GM18526 (cell line): Measurements from ENCODE around the gene SEC14L5.

Source experiments
- POLR2A ChIP-seq: IDR thresholded peaks from 3 replicates; pipeline ENCODE4 v1.6.1; 2011; ENCODE audit not compliant: insufficient read length; ENCODE audit errors: extremely low read depth

SEC14L5 gene

GRCh38 chr16:5007256-5007655 is 49.1 kb downstream of the SEC14L5 start:
- no peak for TF ChIP-seq POLR2A

GRCh38 chr16:5008311-5008731 is 50.2 kb downstream of the SEC14L5 start:
- no peak for TF ChIP-seq POLR2A

GRCh38 chr16:5010576-5011329 is 52.6 kb downstream of the SEC14L5 start:
- TF ChIP-seq POLR2A, result no peak

- no peak for TF ChIP-seq POLR2A
Measured at GRCh38 chr16:5011637-5012036, 53.5 kb downstream of the SEC14L5 start.

DNA sequence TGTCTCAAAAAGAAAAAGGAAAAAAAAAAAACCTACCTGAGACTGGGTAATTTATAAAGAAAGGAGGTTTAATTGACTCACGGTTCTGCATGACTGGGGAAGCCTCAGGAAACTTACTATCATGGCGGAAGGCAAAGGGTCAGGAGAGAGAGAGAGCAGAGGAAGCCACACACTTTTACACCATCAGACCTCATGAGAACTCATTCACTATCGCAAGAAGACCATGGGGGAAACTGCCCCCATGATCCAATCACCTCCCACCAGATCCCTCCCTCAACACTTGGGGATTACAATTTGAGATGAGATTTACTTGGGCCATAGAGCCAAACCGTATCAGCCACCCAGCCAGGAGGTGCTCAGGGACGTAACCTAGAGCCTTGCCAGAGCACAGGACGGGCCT is 54.8 kb downstream of the SEC14L5 start:
- TF ChIP-seq POLR2A, result no peak

DNA sequence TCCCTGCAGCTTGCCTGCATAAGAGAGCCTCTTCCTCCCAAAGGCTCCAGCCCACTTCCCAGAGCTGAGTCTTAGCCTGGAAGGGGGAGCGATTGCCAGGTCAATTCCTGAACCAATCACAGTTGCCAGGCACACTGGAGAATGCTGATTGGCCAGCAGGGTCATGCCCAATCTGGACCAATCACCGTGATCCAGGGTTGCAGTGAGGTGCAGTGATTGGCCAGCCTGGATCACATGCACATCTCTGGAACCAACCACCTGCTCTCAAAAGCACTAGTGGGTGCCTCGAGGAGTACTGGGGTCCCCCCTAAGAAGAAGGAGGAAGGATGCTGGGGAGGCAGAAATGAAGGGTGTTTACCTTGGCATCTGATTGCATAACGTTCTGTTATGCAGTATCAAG is 57.2 kb downstream of the SEC14L5 start:
- no peak for TF ChIP-seq POLR2A

GRCh38 chr16:5015887-5016286 is 57.8 kb downstream of the SEC14L5 start:
- TF ChIP-seq POLR2A, result no peak

GRCh38 chr16:5016967-5017677 is 59.0 kb downstream of the SEC14L5 start:
- TF ChIP-seq POLR2A, result no peak

- TF ChIP-seq POLR2A, result no peak
Measured at GRCh38 chr16:5017678-5017969, 59.5 kb downstream of the SEC14L5 start.

DNA sequence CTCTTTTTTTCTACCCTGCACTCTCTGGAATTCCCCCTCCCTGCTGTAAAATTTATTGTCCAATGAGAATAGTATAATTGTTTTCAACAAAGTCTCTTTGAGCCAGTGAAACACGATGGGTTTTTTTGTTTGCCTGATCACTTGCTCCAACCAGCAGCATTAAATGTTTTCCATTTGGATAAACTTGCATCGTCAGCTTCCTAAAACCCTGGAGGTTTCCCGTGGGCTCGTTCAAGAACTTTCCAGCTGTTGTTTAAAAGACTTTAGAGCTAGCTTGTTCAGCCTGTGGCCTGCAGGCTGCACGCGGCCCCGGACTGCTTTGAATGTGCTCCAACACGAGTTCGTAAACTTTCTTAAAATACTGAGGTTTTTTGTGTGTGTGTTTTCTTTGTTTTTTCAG is 60.7 kb downstream of the SEC14L5 start:
- TF ChIP-seq POLR2A, result no peak

DNA sequence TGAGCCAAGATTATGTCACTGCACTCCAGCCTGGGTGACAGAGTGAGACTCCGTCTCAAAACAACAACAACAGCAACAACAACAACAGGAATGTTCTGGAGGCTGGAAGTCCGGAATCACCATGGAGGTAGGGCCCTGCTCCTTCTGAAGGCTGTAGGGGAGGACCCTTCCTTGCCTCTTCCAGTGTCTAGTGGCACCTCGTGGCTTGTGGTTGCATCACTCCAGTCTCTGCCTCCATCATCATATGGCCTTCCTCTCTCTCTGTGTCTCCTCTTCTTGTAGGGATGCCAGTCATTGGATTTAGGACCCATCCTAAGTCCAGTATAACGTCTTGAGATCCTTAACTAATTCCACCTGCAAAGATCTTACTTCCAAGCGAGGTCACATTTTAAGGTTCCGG is 61.6 kb downstream of the SEC14L5 start:
- no peak for TF ChIP-seq POLR2A

- TF ChIP-seq POLR2A, result no peak
Measured at GRCh38 chr16:5020551-5020950, 62.4 kb downstream of the SEC14L5 start.

DNA sequence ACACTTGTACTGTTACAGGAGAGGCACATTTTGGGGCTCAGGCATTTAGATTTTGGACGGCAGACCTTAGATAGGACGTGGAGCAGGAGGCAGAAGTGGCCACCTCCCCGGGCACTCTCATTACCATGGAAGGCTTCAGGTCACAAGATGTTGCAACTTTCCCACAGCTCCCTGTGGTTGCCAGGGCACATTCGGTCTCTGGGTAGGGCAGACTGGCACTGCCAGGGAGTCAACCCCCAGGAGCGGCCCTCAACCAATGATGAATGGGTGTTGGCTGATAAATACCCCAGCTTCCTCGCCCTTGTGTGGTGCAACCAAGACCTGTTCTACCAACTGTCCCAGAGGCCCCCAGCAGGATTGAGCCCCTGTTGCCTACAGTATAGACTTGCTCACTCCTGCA is 64.4 kb downstream of the SEC14L5 start:
- TF ChIP-seq POLR2A, result no peak

DNA sequence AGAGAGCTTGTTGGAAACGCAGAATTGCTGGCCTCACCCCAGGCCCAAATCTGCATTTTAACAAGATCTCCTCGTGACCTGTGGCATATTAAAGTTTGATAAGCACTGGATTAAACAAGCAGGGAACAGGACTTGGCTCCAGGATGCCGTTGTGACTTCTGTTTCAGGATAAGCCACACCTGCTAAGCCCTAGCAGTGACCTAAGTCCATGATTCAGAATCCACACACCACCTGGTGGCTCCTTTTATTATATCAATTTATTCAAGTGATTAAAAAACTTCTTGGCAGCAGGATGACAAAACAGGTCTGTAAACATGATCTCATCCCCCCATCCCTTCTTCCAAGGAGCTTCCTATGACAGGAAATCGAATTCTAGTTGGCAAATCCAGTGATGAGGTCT is 66.5 kb downstream of the SEC14L5 start:
- TF ChIP-seq POLR2A, result no peak

- TF ChIP-seq POLR2A, result no peak
Measured at GRCh38 chr16:5025171-5025632, 67.1 kb downstream of the SEC14L5 start.

DNA sequence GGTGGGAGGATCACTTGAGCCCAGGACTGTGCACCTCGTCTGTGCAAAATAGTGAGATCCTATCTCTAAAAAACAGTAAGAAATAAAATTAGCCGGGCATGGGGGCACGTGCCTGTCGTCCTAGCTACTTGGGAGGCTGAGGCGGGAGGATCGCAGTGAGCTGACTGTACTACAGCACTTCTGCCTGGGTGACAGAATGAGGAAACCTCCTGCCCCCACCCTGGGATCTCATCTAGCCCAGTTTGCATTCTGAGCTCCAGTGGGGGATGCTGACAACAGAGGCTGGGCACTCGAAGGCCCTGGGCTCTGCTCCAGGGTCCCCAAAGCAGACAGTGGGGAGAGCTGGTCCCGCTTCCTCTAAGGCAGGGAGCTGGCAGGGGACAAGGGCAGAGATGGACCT is 68.5 kb downstream of the SEC14L5 start:
- no peak for TF ChIP-seq POLR2A

DNA sequence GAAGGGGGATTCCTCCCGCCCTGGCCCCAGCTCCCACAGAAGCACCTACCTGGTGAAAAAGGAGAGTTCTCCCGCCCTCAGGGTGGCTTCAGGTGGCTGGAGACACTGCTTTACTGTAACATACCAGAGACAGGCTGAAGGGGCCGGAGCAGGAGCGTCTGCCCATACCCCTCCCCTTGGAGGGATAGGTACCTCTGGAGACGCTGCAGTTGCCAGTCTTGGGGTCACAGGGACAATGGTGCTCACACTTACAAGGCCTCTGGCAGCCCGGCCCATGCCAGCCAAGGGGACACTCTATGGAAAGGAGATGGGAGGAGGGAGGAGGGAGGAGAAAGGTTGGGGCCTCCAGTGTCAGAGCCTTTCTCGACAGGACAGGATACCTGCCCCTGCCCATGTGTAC is 69.0 kb downstream of the SEC14L5 start:
- no peak for TF ChIP-seq POLR2A

DNA sequence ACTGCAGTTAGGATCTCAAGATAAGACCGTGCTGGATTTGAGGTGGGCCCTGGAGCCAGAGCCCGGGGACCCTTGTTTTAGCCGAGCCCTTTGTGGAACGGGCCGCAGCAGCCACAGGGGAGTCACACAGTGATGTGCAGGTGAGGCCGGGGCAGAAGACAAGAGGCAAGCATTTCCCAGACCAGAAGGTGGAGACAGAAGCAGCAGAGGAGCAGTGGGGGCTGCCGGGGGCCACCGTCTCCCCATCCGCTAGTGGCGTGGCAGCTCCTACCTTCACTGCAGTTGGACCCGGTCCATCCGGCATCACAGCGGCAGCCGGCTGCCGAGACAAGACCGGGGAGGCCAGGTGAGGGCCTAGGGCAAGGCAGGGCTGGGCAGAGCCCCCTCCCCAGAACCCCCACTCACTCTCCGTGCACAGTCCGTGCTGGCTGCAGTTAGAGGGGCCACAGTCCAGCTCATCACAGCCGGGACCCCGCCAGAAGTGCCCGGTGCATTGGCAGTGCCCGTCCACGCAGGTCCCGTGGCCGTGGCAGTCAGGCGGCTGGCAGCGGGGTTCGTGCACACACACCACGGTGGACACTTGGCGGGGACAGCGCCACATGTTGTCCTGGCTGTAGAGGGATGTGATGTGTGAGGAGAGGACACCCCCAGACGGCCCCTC is 69.6 kb downstream of the SEC14L5 start:
- TF ChIP-seq POLR2A, result no peak
